SIG-M5 treated with dmso at 0.1 percent for 504 hours (cell line): ENCODE results near the gene YES1.
A peak's percentile ranks its signal among the peaks of the same experiment; 100 is the strongest.
"Not testable (repeated sequence)": the region's sequence is repeated elsewhere in the genome, so short reads cannot be mapped to it uniquely, and the experiment has no call there.

Experiments used
- DNase-seq: peaks from one replicate; lab custom pipeline; 2025; ENCODE audit not compliant: unreplicated experiment; lab: John Stamatoyannopoulos, UW

YES1 gene

GRCh38 chr18:785242-785641 is 26.8 kb downstream of the YES1 start:
- DNase-seq: peak; percentile 64

- DNase-seq: no peak
These were observed 27.4 kb downstream of the YES1 start for GRCh38 chr18:784470-785172.

- DNase-seq: no peak
These were observed 33.7 kb downstream of the YES1 start for GRCh38 chr18:778194-778927.

- DNase-seq: no peak
These were observed 35.0 kb downstream of the YES1 start for GRCh38 chr18:777021-777420.

- not testable (repeated sequence) for DNase-seq
These were observed 36.0 kb downstream of the YES1 start for GRCh38 chr18:776044-776443.

- no peak for DNase-seq
These were observed 37.2 kb downstream of the YES1 start for GRCh38 chr18:774811-775210.

- no peak for DNase-seq
These were observed 37.9 kb downstream of the YES1 start for GRCh38 chr18:773980-774624.

- no peak for DNase-seq
These were observed 41.5 kb downstream of the YES1 start for GRCh38 chr18:770583-770961.

GRCh38 chr18:767961-768360 is 44.1 kb downstream of the YES1 start:
- no peak for DNase-seq

GRCh38 chr18:767084-767882 is 44.8 kb downstream of the YES1 start:
- no peak for DNase-seq

GRCh38 chr18:766550-766860 is 45.5 kb downstream of the YES1 start:
- DNase-seq: no peak

GRCh38 chr18:765764-766549 is 46.1 kb downstream of the YES1 start:
- DNase-seq: no peak

GRCh38 chr18:759864-760263 is 52.2 kb downstream of the YES1 start:
- not testable (repeated sequence) for DNase-seq

- no peak for DNase-seq
These were observed 56.5 kb downstream of the YES1 start for GRCh38 chr18:755506-755905.

GRCh38 chr18:754656-755055 is 57.4 kb downstream of the YES1 start:
- DNase-seq: no peak

GRCh38 chr18:750456-750855 is 61.6 kb downstream of the YES1 start:
- no peak for DNase-seq

GRCh38 chr18:744832-745597 is 67.0 kb downstream of the YES1 start:
- DNase-seq: no peak

GRCh38 chr18:741931-742512 is 70.0 kb downstream of the YES1 start:
- peak; percentile 51 for DNase-seq

GRCh38 chr18:732371-732770 is 79.7 kb downstream of the YES1 start:
- DNase-seq: no peak

- no peak for DNase-seq
These were observed 80.9 kb downstream of the YES1 start for GRCh38 chr18:731185-731584.
